Measurements from ENCODE around the gene PCDH15. TPM values are rescaled to one million over a fixed set of nuclear protein-coding genes. Genes with fewer than 3 reads are reported as not detected.

PCDH15 gene
- total RNA-seq, 1 donor from 2014 or later = 3.2 TPM

- H3K4me1 ChIP-seq = no peaks in the 10 kb centered on the region
These were observed 133.9 kb downstream of the PCDH15 start for GRCh38 chr10:54667136-54667535.

DNA sequence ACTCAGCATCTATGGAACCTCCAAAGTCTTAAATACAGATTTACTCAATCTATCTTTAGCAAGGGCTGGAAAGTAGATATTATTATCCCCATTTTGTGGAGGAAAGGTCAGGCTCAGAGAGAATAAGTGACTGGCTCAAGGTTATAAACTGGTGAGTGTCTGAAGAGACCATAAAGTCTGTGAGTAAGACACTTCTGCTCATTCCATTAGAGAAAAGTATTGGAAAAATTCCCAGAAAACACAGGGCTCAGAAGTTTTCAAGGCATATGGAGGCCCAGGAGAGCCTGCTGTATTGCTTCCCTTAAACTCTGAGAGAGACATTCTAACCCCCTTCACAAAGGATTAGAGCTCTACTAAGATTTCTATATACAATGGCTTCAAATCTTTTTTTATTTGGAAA is 134.8 kb downstream of the PCDH15 start:
- intact Hi-C loops (cut with DNase I) = no loop called here
- Histone ChIP-seq H3K4me3 (no peak overlapping the region), H3K27me3 (no peaks in the 10 kb centered on the region), H3K36me3 (no peaks in the 10 kb centered on the region), H3K4me1 (no peaks in the 10 kb centered on the region), H3K9me3 (no peaks in the 10 kb centered on the region), H3K27ac (no peak overlapping the region)
- TF ChIP-seq, protein P1, sequence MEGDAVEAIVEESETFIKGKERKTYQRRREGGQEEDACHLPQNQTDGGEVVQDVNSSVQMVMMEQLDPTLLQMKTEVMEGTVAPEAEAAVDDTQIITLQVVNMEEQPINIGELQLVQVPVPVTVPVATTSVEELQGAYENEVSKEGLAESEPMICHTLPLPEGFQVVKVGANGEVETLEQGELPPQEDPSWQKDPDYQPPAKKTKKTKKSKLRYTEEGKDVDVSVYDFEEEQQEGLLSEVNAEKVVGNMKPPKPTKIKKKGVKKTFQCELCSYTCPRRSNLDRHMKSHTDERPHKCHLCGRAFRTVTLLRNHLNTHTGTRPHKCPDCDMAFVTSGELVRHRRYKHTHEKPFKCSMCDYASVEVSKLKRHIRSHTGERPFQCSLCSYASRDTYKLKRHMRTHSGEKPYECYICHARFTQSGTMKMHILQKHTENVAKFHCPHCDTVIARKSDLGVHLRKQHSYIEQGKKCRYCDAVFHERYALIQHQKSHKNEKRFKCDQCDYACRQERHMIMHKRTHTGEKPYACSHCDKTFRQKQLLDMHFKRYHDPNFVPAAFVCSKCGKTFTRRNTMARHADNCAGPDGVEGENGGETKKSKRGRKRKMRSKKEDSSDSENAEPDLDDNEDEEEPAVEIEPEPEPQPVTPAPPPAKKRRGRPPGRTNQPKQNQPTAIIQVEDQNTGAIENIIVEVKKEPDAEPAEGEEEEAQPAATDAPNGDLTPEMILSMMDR (IDR thresholded peaks at IDR 0.05) = no peak
- no peak for DNase-seq
- no peak for ATAC-seq

More at GRCh38 chr10:54667136-54667535, 133.9 kb downstream of the PCDH15 start:
- ATAC-seq (no peak), DNase-seq (no peak)
- Histone ChIP-seq H3K9me3 (no peaks in the 10 kb centered on the region), H3K27ac (no peak overlapping the region), H3K36me3 (no peaks in the 10 kb centered on the region), H3K4me3 (no peak overlapping the region), H3K27me3 (no peaks in the 10 kb centered on the region)
- intact Hi-C loops (cut with DNase I) = no loop called here
- TF ChIP-seq, protein P1 (IDR thresholded peaks at IDR 0.05) = no peak

GRCh38 chr10:54665095-54665494 is 135.9 kb downstream of the PCDH15 start:
- no peaks in the 10 kb centered on the region for H3K27me3 ChIP-seq
- no peak overlapping the region for H3K4me3 ChIP-seq
- intact Hi-C loops (cut with DNase I) = no loop called here
- ATAC-seq (peak; percentile 56), DNase-seq (no peak)
- no peaks in the 10 kb centered on the region for H3K9me3 ChIP-seq
- TF ChIP-seq, protein P1 (IDR thresholded peaks at IDR 0.05) = no peak
- H3K27ac ChIP-seq = no peak overlapping the region
- H3K36me3 ChIP-seq = no peaks in the 10 kb centered on the region
- H3K4me1 ChIP-seq = no peaks in the 10 kb centered on the region

GRCh38 chr10:54660397-54660796 is 140.6 kb downstream of the PCDH15 start:
- H3K9me3 ChIP-seq = no peaks in the 10 kb centered on the region
- TF ChIP-seq, protein P1 (IDR thresholded peaks at IDR 0.05) = no peak
- no peaks in the 10 kb centered on the region for H3K4me1 ChIP-seq
- no peak overlapping the region for H3K4me3 ChIP-seq
- H3K27ac ChIP-seq = no peak overlapping the region
- no peak for ATAC-seq
- H3K27me3 ChIP-seq = no peaks in the 10 kb centered on the region
- intact Hi-C loops (cut with DNase I) = no loop called here
- no peak for DNase-seq
- no peaks in the 10 kb centered on the region for H3K36me3 ChIP-seq

DNA sequence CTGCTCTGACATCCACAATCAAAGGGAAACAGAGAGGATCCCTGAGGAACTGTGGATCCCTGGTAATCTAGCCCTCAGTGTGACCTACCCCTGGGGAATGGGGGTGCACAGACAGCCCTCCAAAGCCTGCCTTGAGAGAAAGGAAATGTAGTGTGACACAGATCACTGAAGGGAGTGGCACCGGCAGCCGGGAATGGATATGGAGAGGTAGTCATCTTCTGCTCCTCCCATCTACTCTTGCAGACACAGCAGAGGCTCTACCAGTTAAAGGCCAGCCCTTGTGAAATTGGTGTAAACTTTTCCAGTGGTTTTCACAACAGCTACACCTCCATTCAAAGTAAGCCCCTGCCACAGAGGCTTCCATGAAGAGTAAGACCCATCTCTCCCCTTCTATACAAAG is 144.4 kb downstream of the PCDH15 start:
- no peaks in the 10 kb centered on the region for H3K36me3 ChIP-seq
- DNase-seq (no peak), ATAC-seq (no peak)
- H3K27me3 ChIP-seq = no peaks in the 10 kb centered on the region
- TF ChIP-seq, protein P1 (IDR thresholded peaks at IDR 0.05) = no peak
- H3K9me3 ChIP-seq = no peaks in the 10 kb centered on the region
- no peak overlapping the region for H3K4me3 ChIP-seq
- H3K4me1 ChIP-seq = no peaks in the 10 kb centered on the region
- H3K27ac ChIP-seq = no peak overlapping the region
- intact Hi-C loops (cut with DNase I) = no loop called here

DNA sequence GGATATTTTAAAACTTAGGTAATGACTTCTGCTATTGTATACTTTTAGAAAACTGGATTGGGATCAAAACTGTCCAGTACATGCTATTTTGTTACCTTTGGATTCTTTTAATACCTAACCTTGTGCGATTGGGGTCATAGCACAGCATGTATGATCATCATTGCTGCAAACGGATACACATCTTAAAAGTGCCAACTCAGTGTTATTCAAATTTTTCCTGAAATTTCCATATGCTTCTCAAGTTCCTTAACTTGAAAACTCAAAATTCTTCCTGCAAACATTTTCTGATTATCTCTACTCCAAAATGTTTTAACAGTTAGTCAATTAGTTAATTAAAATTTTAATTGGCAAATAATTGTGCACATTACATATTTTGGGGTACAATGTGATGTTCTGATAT is 147.5 kb downstream of the PCDH15 start:
- H3K4me1 ChIP-seq = no peaks in the 10 kb centered on the region
- intact Hi-C loops (cut with DNase I) = no loop called here
- H3K27ac ChIP-seq = no peak overlapping the region
- no peaks in the 10 kb centered on the region for H3K27me3 ChIP-seq
- DNase-seq (no peak), ATAC-seq (no peak)
- H3K4me3 ChIP-seq = no peak overlapping the region
- H3K36me3 ChIP-seq = no peaks in the 10 kb centered on the region
- TF ChIP-seq, protein P1 (IDR thresholded peaks at IDR 0.05) = no peak
- no peaks in the 10 kb centered on the region for H3K9me3 ChIP-seq
